Body of pancreas (tissue), 4 donors: ENCODE results near the gene GABRR1.

ENCODE experiments used
- POLR2A ChIP-seq, 3 donors: fragments of 450-650 bp; IDR thresholded peaks; one replicate each; pipeline ENCODE4 v1.6.1; 2016; ENCODE audit warnings: antibody characterized with exemption in 3 of 3, mild to moderate bottlenecking in 2 of 3
- TF ChIP-seq, protein P1 (sequence below), 7 experiments: fragments of 450-650 bp in 4 of 7; fragments of 200-600 bp in 3 of 7; sonication (generic) in 3 of 7; IDR thresholded peaks; one replicate each; pipeline ENCODE4 v1.5.1; 2016 to 2019; ENCODE audit warnings: antibody characterized with exemption in 7 of 7

DNA sequence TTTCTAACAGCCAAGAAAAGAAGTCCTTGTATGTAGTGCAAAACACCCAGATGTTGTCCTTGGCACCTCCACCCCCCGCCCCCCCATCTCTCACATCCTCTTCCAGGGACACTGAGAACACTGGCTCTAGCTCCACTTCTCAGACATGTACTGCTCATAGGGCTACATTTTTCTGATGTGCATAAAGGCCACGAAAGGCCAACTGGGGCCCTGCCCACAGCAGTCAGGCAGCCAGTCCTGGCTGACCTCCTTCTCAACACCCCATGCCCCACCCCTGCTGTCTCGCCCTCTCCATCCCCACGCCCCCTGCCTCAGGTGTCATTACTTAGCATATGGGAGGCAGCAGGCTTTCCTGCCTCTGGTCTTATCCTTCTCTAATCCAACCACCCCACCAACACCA lies 11.3 kb downstream of the GABRR1 start:
- TF ChIP-seq, protein P1, sequence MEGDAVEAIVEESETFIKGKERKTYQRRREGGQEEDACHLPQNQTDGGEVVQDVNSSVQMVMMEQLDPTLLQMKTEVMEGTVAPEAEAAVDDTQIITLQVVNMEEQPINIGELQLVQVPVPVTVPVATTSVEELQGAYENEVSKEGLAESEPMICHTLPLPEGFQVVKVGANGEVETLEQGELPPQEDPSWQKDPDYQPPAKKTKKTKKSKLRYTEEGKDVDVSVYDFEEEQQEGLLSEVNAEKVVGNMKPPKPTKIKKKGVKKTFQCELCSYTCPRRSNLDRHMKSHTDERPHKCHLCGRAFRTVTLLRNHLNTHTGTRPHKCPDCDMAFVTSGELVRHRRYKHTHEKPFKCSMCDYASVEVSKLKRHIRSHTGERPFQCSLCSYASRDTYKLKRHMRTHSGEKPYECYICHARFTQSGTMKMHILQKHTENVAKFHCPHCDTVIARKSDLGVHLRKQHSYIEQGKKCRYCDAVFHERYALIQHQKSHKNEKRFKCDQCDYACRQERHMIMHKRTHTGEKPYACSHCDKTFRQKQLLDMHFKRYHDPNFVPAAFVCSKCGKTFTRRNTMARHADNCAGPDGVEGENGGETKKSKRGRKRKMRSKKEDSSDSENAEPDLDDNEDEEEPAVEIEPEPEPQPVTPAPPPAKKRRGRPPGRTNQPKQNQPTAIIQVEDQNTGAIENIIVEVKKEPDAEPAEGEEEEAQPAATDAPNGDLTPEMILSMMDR (IDR thresholded peaks at IDR 0.05) = no peak
- TF ChIP-seq POLR2A (IDR thresholded peaks at IDR 0.05) = no peak
